ENCODE measurements around the gene CHD2.

The CHD2 gene

DNA sequence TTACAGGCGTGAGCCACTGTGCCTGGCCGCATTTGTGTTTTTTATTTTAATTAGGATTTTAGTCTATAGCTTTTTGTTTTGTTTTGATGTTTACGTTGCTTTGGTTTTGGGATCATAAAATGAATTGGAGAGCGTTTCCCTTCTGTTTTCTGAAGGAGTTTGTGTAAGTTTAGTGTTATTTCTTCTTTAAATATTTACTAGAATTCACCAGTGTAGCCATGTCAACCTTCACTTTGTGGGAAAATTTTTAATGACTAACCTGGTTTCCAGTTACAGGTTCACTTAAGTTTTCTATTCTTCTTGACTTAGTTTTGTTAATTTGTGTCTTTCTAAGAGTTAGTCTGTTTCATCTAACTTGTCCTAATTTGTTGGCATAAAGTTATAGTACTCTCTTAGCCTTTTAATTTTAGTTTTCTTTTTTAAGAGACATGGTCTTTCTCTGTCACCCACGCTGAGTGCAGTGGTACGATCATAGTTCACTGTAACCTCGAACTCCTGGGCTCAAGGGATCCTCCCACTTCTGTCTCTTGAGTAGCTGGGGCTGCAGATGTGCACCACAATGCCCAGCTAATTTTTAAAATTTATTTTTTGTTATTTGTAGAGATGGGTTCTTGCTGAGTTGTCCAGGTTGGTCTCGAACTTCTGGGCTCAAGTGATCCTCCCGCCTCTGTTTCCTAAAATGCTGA is 61.0 kb downstream of the CHD2 start:
- no peak for DNase-seq (ENCODE audit: low read depth in 2 of 2)

DNA sequence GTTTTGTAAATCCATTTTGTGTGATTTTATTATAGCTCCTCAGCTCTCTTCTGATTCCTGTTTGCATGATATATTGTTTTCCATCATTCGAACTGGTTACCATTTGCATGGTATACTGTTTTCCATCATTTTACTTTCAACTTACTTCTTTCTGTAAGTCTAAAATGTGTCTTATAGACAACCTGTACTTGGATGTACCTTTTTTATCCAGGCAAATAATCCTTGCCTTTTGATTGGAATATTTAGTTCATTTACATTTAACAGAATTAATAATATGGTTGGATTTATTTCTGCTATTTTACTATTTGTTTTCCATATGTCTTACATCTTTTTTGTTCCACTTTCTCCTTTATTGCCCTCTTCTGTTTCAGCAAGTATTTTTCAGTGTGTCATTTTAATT is 62.8 kb downstream of the CHD2 start:
- DNase-seq (ENCODE audit: low read depth in 2 of 2) = no peak

DNA sequence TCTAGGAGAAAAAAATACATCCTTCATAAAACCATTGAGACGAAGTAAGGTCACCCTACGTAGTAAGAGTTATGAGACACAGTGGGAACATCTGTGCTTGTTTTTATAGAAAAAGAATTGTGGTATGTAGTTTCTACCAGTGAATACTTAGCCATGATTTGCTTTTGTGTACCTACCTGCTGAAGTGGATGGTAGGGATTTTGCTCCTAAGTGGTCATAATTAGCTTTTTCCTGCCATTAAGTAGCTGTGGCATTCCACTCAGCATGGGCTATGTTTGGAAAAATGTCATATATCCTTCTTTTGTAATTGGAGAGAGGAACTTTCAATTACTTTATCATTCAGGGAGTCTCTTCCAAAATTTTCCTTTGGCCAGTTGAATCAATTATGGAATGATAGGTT is 63.7 kb downstream of the CHD2 start:
- no peak for DNase-seq (ENCODE audit: low read depth in 2 of 2)

DNA sequence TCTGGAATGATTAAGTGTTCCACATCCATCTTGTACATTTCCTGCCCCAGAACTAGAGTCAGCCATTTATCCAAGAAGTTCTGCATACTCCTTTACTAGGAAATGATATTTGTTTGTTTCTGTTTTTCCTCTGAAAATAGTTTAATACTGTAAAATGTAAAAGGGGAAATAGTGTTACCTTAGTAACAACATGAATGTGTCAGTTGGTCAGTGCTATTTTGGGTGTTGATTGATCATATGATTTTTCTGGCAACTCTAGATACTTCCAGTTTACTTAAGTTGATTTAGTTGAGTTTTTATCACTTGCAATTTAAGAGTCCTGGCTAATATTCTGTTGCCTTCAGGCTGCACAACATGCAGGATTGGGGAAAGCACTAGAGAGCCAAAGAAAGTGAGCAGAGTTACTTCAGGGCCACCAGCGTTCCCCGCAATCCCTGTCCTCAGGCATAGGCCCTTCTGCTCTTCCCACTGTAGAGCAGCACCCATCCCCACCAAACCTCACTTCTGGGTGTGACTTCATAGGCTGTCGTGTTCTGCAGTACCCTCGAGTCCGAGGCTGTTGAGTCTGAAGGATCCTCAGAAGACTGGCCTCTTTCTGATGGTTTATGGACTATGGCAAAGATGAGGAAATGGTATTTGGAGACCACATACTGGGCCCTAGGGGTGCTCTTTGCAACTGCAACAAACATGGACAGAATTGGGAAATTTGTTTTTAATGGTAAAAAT is 69.0 kb downstream of the CHD2 start:
- DNase-seq (ENCODE audit: low read depth in 2 of 2) = no peak

DNA sequence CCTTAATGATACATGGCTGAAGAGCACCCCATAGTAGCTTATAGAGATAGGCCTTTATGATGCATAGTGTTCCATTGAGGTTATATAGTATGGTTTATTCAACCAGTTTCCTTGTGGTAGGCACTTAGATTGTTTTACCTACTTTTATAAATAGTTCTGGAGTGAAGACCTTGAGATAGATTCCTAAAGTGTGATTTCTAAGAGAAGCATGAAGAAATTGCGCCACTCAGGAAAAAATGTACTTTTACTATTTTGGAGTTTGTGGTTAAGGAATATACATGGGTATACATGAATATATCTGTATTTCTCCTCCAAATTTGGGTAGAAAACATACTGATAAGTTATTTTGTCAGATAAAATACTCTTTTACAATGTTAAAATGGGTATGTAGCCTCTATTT is 70.5 kb downstream of the CHD2 start:
- no peak for DNase-seq (ENCODE audit: low read depth in 2 of 2)

DNA sequence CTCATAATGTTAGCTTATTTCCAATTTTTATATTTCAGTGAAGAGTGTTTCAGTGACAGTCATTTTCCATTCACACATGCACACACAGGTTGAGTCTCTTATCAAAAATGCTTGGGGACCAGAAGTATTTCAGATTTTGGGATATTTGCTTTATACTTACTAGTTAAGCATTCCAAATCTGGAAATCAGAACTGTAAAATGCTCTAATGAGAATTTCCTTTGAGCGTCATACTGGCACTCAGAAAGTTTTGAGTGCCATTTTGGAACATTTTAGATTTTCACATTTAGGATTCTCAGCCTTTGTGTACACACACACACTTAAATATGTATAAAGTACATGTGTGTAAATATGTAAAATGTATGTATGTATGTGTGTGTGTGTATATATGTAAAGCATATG is 71.0 kb downstream of the CHD2 start:
- no peak for DNase-seq (ENCODE audit: low read depth in 2 of 2)

DNA sequence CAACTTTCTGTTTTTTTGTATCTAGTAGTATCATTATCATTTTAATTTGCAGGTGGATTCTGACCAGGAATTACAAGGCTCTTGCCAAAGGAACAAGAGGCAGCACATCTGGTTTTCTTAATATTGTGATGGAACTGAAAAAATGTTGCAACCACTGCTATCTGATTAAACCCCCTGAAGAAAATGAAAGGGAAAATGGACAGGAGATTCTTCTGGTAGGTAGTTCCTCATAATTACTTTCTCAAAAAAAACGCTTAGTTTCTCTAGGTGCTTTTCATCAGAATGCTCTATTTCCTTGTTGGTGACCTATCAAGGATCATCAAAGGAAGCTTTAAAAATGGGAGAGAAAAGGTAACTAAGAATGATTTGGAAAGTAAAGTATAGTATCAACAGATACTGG is 71.6 kb downstream of the CHD2 start:
- DNase-seq (ENCODE audit: low read depth in 2 of 2) = no peak

DNA sequence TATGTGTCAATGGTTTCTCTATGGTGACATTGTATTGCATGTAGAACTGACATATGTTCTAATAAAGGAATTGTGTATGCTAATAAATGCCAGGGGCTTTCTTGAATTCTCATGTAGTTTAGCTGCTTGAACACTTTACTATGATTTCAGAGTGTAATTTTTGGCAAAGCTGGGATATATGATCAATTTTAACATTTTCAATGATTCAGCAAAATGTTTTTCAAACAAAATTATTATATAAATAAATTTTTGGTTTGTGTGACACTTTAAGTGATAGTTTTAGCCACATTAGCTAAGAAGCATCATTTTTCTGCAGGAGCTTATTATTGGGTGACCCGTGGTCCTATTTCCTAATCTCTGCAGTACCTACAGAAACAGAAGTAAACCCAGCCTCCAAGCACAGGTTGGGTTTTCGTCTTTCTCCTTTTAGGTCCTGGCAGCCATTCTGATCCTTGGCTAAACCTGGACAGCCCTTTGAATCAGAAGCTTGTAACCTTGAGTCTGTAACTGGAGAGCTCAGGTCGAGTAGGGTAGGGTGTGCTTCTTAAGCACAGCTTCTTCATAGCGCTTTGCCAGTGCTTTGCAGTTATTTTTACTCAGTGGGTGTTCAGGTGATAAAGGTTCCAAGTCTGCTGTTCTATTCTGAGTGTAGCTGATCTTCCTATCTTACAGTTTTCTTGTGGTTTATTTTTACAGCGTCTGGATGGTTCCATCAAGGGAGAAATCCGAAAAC is 74.2 kb downstream of the CHD2 start:
- DNase-seq (ENCODE audit: low read depth in 2 of 2) = no peak

DNA sequence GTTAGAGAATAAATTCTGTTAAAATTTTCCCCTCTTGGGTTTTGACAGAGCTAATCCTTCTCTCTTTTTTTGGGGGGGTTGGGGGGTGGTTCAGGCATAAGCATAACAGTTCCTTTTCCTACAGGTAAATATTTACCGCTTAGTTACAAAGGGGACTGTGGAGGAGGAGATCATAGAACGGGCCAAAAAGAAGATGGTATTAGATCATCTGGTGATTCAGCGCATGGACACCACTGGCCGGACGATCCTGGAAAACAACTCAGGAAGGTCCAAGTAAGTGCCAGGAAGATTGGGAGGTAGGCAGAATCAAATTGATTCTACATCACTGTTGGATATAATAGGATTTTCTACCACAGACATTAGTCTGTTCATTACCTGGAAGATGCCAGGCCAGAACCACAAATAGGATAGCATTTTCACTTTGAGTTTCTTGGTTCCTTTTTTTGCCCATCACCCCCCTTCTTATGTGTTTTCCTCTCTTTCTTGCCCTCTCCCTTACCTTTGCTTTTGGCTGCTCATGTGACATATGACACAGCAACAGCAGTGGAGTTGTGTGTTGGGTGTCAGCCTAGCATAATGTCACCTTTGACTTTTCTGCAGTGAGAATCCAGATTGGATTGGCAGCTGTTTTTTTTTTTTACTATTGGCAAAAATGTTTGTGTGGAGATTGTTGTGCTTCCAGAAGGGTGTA is 79.0 kb downstream of the CHD2 start:
- no peak for DNase-seq (ENCODE audit: low read depth in 2 of 2)

DNA sequence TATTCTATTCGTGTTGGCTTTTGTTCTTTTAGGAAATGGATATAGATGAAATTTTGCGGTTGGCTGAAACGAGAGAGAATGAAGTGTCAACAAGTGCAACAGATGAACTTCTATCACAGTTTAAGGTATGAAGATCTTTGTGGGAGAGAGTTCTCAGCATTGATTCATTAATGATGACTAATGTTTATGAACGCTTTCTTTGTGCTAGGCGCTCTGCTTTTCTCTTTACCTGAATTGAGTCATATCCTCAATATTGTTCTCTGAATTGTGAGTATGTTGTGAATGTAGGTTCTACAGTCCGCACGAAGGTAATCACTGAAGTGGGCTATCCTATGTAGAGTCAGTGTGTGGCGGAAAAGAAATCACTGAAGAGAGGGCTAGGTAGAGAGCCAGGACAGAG is 81.2 kb downstream of the CHD2 start:
- no peak for DNase-seq (ENCODE audit: low read depth in 2 of 2)

DNA sequence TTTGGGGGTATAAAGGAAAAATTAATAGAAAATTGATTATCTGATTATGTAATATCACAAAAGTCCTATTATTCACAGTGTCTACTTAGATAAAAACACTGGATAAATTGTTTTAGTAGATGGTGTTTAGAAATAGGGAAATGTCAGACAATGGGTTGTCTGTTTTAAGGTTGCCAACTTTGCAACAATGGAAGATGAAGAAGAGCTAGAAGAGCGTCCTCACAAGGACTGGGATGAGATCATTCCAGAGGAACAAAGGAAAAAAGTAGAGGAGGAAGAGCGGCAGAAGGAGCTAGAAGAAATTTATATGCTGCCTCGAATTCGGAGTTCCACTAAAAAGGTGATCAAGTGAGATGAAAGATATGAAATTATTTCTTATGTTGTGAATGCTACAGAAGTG is 84.0 kb downstream of the CHD2 start:
- DNase-seq (ENCODE audit: low read depth in 2 of 2) = no peak

DNA sequence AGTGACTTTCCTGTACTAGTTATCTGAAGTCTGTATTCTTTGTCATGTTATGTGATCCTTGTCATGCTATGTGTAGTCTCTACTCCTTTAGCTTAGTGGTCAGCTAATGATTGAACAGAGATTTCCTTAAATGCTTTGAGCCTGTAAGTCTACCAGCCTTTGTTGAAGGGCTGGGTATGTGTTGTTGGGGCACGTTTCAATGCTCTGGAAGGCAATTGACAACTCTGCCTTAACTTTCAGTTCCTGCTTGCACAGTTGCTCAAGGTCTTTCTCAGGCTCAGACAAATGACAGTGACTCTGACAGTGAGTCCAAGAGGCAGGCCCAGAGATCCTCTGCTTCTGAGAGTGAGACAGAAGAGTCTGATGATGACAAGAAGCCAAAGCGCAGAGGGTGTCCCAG is 89.3 kb downstream of the CHD2 start:
- no peak for DNase-seq (ENCODE audit: low read depth in 2 of 2)

DNA sequence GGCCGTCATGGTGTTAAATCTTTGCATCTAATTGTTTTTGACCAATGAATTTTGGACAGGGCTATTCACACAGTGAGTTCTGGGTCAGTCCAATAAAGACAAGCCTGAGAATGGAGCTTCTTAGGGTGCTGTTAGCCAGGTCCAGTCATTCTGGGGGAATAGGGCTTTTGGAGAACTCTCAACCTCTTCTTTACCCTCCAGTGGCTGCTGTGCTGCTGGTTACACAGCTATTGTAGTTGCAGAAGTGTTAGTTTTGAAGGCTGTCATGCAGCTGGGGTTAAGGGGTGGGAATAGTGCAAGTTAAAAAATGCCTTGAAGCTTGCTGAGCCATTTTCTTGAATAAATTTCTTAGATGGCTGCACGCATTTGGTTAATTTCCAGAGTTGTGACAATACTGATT is 89.9 kb downstream of the CHD2 start:
- DNase-seq (ENCODE audit: low read depth in 2 of 2) = no peak

DNA sequence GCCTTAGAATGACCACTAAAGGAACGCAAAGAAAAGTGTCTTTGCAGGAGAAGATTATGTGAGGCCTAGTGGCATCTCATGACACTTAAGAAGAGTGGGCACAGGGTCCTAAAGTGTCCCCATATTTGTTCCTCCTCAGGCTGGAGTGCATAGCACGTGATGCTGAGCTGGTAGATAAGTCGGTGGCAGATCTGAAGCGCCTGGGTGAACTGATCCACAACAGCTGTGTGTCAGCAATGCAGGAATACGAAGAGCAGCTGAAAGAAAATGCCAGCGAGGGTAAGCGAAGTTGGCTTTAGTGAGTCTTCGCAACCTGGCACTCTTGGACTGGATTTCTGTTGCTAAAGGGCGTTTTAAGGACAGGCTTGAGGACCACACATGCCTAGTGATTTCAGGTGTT is 92.6 kb downstream of the CHD2 start:
- no peak for DNase-seq (ENCODE audit: low read depth in 2 of 2)

DNA sequence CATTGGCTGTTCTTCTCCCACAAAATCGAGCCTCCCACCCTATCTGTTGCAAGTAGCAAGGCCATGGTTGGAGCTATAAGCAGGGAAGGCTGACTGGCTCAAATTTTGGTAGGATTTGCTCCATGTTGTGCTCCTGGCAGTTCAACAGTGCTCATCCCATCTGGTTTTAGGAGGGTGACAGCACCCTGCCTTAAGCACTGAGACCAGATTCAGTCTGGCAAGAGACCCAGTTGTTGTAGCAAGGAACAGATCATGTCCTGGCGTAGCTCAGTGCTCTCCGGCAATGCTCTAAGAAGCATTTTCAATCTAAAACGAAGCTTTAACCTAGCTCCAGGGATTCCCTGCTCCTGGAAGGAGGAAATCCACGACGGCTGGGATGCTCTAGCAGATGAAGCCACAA is 97.7 kb downstream of the CHD2 start:
- no peak for DNase-seq (ENCODE audit: low read depth in 2 of 2)

DNA sequence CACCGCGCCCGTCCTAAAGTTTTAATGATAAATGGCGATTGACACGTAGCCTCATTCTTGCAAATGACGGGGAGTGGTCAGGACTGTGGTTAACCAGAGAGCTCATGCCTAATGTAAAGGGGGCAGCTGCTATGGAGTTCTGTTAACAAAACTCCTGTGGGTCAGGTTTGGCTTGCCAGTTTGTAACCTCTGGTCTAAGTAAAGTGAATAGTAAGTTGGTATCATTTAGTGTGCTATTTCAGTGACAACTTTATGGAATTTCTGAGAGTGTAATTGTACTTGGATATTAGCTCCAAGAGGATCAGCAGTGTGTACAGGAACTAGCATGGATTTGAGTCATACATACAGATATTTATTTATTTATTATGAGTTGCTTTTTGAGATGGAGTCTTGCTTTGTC is 101.0 kb downstream of the CHD2 start:
- DNase-seq (ENCODE audit: low read depth in 2 of 2) = no peak

DNA sequence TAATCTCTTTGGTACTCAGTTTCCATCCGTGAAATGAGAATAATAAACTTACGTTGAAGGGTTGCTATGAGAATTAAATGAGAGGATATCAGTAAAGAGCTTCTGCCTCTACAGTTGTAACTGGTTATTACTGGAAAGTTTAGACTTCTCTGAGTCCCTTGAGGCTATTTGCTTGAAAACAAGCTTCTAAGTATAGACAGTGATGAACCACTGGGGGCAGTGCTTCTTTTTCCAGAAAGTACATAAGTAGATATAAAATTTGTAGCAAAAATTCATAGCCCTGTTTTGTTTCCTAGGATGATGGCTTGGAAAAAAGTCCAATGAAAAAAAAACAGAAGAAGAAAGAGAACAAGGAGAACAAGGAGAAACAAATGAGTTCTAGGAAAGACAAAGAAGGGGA is 101.8 kb downstream of the CHD2 start:
- no peak for DNase-seq (ENCODE audit: low read depth in 2 of 2)

DNA sequence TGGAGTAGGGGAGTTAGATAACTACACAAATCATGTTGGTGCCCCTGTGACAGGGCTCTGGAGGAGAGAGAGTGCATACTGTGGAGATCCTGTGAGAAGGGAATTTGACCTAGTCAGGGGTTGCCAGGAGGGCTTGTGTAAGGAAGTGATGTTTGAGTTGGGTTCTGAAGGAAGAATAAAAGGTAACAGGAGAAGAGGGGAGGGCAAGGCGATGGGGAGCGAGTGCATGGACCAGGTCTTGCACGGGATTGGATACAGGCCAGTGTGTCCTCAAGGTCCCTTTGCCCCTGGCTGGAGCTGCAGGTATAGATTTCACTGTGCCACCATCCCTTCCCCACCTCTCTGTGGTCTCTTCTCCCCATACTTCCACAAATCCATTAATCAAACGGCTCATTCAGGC is 105.0 kb downstream of the CHD2 start:
- no peak for DNase-seq (ENCODE audit: low read depth in 2 of 2)

DNA sequence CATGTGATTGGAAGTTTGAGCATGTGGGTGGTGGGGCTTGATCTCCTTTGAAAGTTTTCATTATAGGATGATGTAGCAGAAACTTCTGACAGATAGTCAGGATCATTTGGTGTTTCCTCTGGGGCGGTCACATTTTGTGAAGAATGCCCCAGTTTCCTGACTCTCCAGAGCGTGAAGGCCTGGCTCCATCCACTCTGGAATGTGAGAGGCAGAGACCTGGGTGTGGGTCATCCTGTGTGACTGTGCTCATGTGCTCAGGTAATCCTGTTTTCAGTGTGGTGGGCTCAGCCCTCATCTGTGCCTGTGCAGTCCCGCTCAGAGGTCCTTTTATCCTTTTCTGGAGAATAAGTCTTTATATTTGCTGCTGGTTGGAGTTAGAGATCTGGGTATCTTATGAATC is 107.9 kb downstream of the CHD2 start:
- no peak for DNase-seq (ENCODE audit: low read depth in 2 of 2)

DNA sequence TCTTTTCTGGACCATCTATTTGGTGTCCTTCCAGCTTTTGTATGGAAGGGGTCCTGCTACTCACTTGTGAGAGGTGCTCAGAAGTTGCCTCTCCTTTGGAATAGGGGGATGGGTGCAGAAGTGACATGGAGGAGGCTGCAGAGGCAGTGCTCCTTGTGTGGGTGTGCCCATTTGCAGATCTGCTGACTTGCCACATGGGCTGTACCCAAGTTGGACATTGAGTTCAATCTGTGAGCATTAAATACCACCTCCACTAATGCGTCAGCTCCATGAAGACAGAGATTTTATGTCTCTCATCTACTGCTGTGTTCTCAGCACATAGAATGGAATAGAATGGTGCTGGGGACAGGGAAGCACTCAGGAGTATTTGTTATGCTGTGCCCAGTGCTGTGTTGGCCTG is 112.7 kb downstream of the CHD2 start:
- DNase-seq (ENCODE audit: low read depth in 2 of 2) = no peak

DNA sequence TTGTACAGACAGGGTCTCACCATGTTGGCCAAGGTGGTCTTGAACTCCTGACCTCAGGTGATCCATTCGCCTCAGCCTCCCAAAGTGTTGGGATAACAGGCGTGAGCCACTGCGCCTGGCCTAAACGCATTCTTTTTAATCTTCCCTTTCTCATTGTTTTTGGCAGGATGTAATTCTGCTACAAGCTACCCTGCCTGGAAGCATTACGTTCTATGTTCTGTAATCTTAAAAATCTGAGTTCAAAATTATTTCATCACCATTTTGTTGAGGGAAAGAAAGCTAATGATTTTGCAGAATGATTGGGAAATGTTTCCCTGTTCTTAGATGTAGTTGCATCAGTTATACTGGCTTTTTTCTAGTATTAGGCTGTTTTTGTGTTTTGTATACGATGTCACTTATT is 117.4 kb downstream of the CHD2 start:
- no peak for DNase-seq (ENCODE audit: low read depth in 2 of 2)

DNA sequence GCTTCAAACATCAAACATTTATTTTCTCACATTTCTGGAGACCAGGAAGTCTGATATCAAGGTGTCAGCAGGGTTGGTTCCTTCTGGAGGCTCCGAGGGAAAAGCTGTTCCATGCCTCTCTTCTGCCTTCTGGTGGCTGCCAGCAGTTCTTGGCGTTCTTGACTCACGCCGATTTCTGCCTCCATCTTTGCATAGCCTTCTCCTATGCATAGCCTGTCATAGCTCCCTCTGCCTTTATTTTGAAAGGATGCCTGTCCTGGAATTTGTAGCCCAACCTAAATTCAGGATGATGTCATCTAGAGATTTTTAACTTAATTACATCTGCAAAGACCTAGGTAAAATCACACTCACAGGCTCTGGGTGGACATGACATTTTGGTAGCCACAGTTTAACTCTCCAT is 118.5 kb downstream of the CHD2 start:
- no peak for DNase-seq (ENCODE audit: low read depth in 2 of 2)

DNA sequence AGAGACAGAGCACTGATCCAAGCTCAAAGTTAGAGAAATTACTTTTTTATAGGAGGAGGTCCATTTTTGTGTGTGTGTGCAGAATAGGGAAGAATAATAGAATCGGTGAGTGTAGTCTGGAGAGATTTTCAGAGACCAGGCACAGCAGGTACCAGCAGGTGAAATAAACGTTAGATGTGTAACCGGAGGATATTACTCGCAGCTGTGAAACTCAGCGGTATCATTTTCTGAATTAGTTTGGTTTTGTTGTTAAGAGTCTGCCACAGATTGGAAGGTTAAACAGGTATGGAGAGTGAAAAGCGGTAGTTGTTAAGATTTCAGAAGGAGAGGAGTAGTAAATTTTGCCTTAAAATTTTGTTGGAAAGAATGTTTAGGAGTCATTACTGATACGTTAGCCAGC is 119.0 kb downstream of the CHD2 start:
- no peak for DNase-seq (ENCODE audit: low read depth in 2 of 2)

All from stimulated activated CD8-positive, alpha-beta memory T cell treated with anti-CD3 and anti-CD28 coated beads, Interleukin-2, amount 100 ng/mL, for 1 hour (primary cell).